ENCODE results near the gene TEX51.

DNA sequence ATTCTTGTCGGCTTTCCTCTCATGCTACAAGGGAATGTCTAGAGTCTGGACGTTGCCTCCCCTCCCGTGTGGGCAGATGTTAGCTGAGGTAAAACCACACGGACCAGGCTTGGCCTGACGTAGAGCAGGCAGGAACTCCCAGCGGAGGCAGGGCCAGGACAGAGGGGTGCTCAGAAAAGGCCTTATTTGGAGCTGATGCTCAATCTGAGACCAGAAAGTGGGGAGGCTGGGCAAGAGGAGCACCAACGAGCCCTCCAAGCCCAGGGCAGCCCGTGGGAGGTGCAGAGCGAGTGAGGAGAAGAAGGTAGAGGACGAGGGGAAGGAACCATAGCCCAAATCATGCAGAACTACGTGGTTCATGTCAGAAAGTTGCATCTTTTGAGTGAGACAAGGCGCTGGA lies 9.0 kb downstream of the TEX51 start:
- TF ChIP-seq, protein P1, sequence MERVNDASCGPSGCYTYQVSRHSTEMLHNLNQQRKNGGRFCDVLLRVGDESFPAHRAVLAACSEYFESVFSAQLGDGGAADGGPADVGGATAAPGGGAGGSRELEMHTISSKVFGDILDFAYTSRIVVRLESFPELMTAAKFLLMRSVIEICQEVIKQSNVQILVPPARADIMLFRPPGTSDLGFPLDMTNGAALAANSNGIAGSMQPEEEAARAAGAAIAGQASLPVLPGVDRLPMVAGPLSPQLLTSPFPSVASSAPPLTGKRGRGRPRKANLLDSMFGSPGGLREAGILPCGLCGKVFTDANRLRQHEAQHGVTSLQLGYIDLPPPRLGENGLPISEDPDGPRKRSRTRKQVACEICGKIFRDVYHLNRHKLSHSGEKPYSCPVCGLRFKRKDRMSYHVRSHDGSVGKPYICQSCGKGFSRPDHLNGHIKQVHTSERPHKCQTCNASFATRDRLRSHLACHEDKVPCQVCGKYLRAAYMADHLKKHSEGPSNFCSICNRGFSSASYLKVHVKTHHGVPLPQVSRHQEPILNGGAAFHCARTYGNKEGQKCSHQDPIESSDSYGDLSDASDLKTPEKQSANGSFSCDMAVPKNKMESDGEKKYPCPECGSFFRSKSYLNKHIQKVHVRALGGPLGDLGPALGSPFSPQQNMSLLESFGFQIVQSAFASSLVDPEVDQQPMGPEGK (CRISPR knock-in tag; IDR thresholded peaks at IDR 0.05; ENCODE audit: borderline replicate concordance): no peak
- TF ChIP-seq ZFP30 (CRISPR knock-in tag; IDR thresholded peaks at IDR 0.05): no peak
- TF ChIP-seq, protein P2, sequence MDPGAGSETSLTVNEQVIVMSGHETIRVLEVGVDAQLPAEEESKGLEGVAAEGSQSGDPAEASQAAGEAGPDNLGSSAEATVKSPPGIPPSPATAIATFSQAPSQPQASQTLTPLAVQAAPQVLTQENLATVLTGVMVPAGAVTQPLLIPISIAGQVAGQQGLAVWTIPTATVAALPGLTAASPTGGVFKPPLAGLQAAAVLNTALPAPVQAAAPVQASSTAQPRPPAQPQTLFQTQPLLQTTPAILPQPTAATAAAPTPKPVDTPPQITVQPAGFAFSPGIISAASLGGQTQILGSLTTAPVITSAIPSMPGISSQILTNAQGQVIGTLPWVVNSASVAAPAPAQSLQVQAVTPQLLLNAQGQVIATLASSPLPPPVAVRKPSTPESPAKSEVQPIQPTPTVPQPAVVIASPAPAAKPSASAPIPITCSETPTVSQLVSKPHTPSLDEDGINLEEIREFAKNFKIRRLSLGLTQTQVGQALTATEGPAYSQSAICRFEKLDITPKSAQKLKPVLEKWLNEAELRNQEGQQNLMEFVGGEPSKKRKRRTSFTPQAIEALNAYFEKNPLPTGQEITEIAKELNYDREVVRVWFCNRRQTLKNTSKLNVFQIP (CRISPR knock-in tag; IDR thresholded peaks at IDR 0.05; ENCODE audit: borderline replicate concordance, low read depth): no peak

All from SK-N-SH treated with all-trans-retinoic acid at 6 μM for 48 hours (cell line).